HL-60 (cell line): Measurements from ENCODE around the gene NR1H4.

ENCODE experiments used
- DNase-seq, 2 experiments: peaks; one replicate each; pipeline ENCODE4 v3.0.0-alpha.2; 2010 to 2020; ENCODE audit warnings: low read depth in 1 of 2, low spot score in 1 of 2
- H3K27ac ChIP-seq: fragments of 250-450 bp; sonication (Bioruptor Pico); replicated peaks from 2 replicates; pipeline ENCODE4 v1.5.1; 2020; ENCODE audit warnings: mild to moderate bottlenecking, moderate library complexity
- H3K27me3 ChIP-seq: fragments of 250-450 bp; sonication (Bioruptor Pico); 2 replicates; pipeline ENCODE4 v1.5.1; 2021; ENCODE audit warnings: mild to moderate bottlenecking, moderate library complexity; ENCODE audit not compliant: insufficient read depth, poor library complexity, severe bottlenecking
- H3K4me3 ChIP-seq: replicated peaks from 2 replicates; pipeline ENCODE4 v1.5.1; 2011; ENCODE audit warnings: mild to moderate bottlenecking, control low read depth, low read length; ENCODE audit not compliant: insufficient read depth
- GABPA ChIP-seq: IDR thresholded peaks from 2 replicates; pipeline ENCODE4 v1.6.1; 2012; ENCODE audit warnings: low read depth
- POLR2AphosphoS5 ChIP-seq: IDR thresholded peaks from 2 replicates; pipeline ENCODE4 v1.6.1; 2012; ENCODE audit warnings: low read depth
- SPI1 ChIP-seq: IDR thresholded peaks from 2 replicates; pipeline ENCODE4 v1.6.1; 2012; ENCODE audit warnings: low read depth, mild to moderate bottlenecking, borderline replicate concordance
- TF ChIP-seq, protein P1 (sequence below): IDR thresholded peaks from one replicate; pipeline ENCODE4 v1.5.1; 2011; ENCODE audit warnings: low read length, control low read depth, inconsistent platforms; ENCODE audit not compliant: insufficient read depth
- TF ChIP-seq, protein P2 (sequence below): IDR thresholded peaks from 2 replicates; pipeline ENCODE4 v1.6.1; 2012; ENCODE audit warnings: low read depth; ENCODE audit not compliant: insufficient replicate concordance

Gene NR1H4

DNA sequence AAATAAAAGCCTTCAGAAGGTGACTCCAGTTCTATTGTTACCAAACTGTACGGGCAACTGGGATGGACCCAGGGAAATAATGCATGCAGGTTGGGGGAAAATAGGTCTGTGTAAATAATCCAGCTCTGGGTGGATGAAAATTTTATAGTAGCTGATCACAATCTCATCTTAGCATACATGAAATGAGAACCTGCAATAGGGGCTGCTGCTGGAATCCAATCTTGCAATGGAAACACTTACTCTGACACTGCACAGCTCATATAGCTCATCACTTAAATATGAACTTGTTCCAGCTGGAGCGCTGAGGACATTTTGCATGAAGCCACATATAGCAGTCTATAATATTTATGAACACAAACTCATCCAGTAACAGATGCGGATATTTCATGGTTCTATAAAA lies 59.7 kb downstream of the NR1H4 start:
- Histone ChIP-seq H3K27ac (no peak overlapping the region), H3K4me3 (no peak overlapping the region), H3K27me3 (no peaks in the 10 kb centered on the region)
- TF ChIP-seq, protein P1, sequence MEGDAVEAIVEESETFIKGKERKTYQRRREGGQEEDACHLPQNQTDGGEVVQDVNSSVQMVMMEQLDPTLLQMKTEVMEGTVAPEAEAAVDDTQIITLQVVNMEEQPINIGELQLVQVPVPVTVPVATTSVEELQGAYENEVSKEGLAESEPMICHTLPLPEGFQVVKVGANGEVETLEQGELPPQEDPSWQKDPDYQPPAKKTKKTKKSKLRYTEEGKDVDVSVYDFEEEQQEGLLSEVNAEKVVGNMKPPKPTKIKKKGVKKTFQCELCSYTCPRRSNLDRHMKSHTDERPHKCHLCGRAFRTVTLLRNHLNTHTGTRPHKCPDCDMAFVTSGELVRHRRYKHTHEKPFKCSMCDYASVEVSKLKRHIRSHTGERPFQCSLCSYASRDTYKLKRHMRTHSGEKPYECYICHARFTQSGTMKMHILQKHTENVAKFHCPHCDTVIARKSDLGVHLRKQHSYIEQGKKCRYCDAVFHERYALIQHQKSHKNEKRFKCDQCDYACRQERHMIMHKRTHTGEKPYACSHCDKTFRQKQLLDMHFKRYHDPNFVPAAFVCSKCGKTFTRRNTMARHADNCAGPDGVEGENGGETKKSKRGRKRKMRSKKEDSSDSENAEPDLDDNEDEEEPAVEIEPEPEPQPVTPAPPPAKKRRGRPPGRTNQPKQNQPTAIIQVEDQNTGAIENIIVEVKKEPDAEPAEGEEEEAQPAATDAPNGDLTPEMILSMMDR = no peak
- no peak for TF ChIP-seq GABPA
- TF ChIP-seq, protein P2, sequence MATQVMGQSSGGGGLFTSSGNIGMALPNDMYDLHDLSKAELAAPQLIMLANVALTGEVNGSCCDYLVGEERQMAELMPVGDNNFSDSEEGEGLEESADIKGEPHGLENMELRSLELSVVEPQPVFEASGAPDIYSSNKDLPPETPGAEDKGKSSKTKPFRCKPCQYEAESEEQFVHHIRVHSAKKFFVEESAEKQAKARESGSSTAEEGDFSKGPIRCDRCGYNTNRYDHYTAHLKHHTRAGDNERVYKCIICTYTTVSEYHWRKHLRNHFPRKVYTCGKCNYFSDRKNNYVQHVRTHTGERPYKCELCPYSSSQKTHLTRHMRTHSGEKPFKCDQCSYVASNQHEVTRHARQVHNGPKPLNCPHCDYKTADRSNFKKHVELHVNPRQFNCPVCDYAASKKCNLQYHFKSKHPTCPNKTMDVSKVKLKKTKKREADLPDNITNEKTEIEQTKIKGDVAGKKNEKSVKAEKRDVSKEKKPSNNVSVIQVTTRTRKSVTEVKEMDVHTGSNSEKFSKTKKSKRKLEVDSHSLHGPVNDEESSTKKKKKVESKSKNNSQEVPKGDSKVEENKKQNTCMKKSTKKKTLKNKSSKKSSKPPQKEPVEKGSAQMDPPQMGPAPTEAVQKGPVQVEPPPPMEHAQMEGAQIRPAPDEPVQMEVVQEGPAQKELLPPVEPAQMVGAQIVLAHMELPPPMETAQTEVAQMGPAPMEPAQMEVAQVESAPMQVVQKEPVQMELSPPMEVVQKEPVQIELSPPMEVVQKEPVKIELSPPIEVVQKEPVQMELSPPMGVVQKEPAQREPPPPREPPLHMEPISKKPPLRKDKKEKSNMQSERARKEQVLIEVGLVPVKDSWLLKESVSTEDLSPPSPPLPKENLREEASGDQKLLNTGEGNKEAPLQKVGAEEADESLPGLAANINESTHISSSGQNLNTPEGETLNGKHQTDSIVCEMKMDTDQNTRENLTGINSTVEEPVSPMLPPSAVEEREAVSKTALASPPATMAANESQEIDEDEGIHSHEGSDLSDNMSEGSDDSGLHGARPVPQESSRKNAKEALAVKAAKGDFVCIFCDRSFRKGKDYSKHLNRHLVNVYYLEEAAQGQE = no peak
- no peak for DNase-seq

DNA sequence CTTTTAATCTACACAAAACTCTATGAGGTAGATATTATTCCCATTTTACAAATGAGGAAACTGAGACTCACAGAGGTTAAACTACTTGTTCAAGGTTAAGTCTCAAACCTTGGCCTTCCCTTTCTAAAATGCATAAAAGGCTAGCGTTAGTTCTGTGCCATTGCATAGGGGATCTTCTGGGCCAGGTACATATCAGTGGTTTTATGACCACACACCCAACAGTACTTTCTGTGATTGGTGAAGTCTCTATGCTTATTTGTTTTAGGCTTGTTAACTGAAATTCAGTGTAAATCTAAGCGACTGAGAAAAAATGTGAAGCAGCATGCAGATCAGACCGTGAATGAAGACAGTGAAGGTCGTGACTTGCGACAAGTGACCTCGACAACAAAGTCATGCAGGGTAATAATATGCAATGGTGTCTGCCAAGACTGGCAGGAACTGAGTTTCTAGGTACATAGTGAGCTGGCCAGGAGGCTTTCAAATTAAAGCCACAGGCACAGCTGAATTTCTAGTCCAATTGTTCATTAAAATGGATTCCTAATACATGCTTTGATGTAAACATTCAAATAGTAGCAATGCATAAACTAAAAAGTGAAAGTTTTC lies 61.1 kb downstream of the NR1H4 start:
- TF ChIP-seq, protein P1 = no peak
- no peak for TF ChIP-seq POLR2AphosphoS5
- no peak for TF ChIP-seq SPI1
- TF ChIP-seq GABPA = no peak
- TF ChIP-seq, protein P2 = no peak
- DNase-seq = no peak
- Histone ChIP-seq H3K4me3 (no peak overlapping the region), H3K27ac (no peak overlapping the region), H3K27me3 (no peaks in the 10 kb centered on the region)

DNA sequence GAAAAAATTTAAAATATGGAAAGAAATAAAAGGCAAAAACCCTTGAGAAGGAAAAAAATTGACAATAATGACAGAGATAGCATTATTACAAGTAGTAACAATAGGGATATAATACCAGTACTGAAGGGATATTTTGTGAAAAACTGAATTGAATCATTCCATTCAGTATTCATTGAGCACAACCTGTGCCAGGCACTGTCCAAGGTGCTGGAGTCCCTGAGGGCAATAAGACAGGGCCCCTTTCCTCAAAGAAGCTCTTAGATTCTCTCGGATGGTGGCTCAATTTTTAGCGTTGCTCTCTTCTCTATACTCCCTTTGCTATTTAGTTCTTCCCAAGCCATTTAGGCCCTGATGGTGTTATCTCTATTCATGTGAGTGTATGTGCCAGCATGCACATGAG lies 65.5 kb downstream of the NR1H4 start:
- no peak overlapping the region for H3K27ac ChIP-seq
- no peaks in the 10 kb centered on the region for H3K27me3 ChIP-seq
- H3K4me3 ChIP-seq = no peak overlapping the region
- no peak for DNase-seq
- no peak for TF ChIP-seq GABPA
- TF ChIP-seq, protein P2 = peak; percentile 97

DNA sequence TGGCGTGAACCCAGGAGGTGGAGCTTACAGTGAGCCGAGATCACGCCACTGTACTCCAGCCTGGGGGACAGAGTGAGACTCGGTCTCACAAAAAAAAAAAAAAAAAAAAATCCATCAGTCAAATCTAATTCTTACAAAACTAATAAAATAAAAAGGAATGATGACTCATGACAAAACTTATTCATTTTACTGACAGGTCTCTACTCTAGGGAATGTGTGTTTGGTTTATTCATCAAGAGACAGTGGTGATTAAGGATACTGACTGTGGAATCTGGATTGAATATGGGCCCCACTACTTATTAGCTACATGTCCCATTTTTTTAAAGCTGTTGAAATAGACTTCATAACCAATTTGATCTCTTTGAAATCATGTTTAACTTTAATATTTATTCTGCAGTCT lies 70.5 kb downstream of the NR1H4 start:
- TF ChIP-seq, protein P2 = no peak
- TF ChIP-seq, protein P1 = no peak
- TF ChIP-seq POLR2AphosphoS5 (no peak), SPI1 (no peak), GABPA (no peak)
- H3K4me3 ChIP-seq = no peak overlapping the region
- no peak overlapping the region for H3K27ac ChIP-seq
- no peak for DNase-seq
- no peaks in the 10 kb centered on the region for H3K27me3 ChIP-seq
